Stimulated activated naive B cell treated with anti-CD40 and anti-IgM and Interleukin-4, amounts not matched to agents 10 μg/mL and 1 μg/mL and 100 μg/mL, for 72 hours (primary cell): ENCODE results near the gene FNBP1L.

Experiments
- ATAC-seq, 2 donors: fragments of 150-1000 bp; cut with Tn5 transposase; replicated peaks; 2 replicates each; pipeline ENCODE4 v1.10.0; 2021; ENCODE audit warnings: moderate library complexity in 1 of 2
- DNase-seq: peaks from one replicate; pipeline ENCODE4 v3.0.0; 2021
- H3K27ac Mint-ChIP-seq: one replicate; pipeline ENCODE4 v1.8.0; 2022; ENCODE audit warnings: mild to moderate bottlenecking, mixed read lengths
- H3K27me3 Mint-ChIP-seq, 2 donors: one replicate each; pipeline ENCODE4 v1.8.0; 2022; ENCODE audit warnings: mixed read lengths in 2 of 2
- H3K36me3 Mint-ChIP-seq, 2 donors: one replicate each; pipeline ENCODE4 v1.8.0; 2022; ENCODE audit warnings: mixed read lengths in 2 of 2, mild to moderate bottlenecking in 1 of 2
- H3K4me1 Mint-ChIP-seq, 2 donors: one replicate each; pipeline ENCODE4 v1.8.0; 2022; ENCODE audit warnings: mixed read lengths in 2 of 2, mild to moderate bottlenecking in 1 of 2
- H3K4me3 Mint-ChIP-seq, 2 donors: one replicate each; pipeline ENCODE4 v1.8.0; 2022; ENCODE audit warnings: mild to moderate bottlenecking in 2 of 2, mixed read lengths in 2 of 2, moderate library complexity in 1 of 2
- H3K9me3 Mint-ChIP-seq, 2 donors: one replicate each; pipeline ENCODE4 v1.8.0; 2022; ENCODE audit warnings: mixed read lengths in 2 of 2, mild to moderate bottlenecking in 1 of 2

FNBP1L gene

GRCh38 chr1:93436496-93436895, 11.4 kb upstream of the FNBP1L start:
- no peak for ATAC-seq
- H3K4me3 Mint-ChIP-seq = no peak overlapping the region
- H3K27me3 Mint-ChIP-seq = no peaks in the 10 kb centered on the region
- no peak for DNase-seq
- H3K4me1 Mint-ChIP-seq = no peaks in the 10 kb centered on the region
- no peaks in the 10 kb centered on the region for H3K36me3 Mint-ChIP-seq
- no peak overlapping the region for H3K27ac Mint-ChIP-seq
- H3K9me3 Mint-ChIP-seq = no peaks in the 10 kb centered on the region

GRCh38 chr1:93437976-93438605, 9.8 kb upstream of the FNBP1L start:
- H3K4me3 Mint-ChIP-seq = no peak overlapping the region
- no peaks in the 10 kb centered on the region for H3K27me3 Mint-ChIP-seq
- no peaks in the 10 kb centered on the region for H3K4me1 Mint-ChIP-seq
- H3K36me3 Mint-ChIP-seq = no peaks in the 10 kb centered on the region
- H3K27ac Mint-ChIP-seq = no peak overlapping the region
- H3K9me3 Mint-ChIP-seq = no peaks in the 10 kb centered on the region
- no peak for DNase-seq
- ATAC-seq = peak; percentile 76 to 77

- H3K9me3 Mint-ChIP-seq = no peaks in the 10 kb centered on the region
- no peak for ATAC-seq
- DNase-seq = no peak
- peaks cover 3 to 4% of the 10 kb centered on the region in 2 donors for H3K27me3 Mint-ChIP-seq
- H3K36me3 Mint-ChIP-seq = no peaks in the 10 kb centered on the region
- H3K4me1 Mint-ChIP-seq = no peaks in the 10 kb centered on the region
- H3K4me3 Mint-ChIP-seq = no peak overlapping the region
- H3K27ac Mint-ChIP-seq = no peak overlapping the region
These were observed 9.2 kb upstream of the FNBP1L start for GRCh38 chr1:93438716-93439115.

- peaks cover 3 to 4% of the 10 kb centered on the region in 2 donors for H3K27me3 Mint-ChIP-seq
- no peaks in the 10 kb centered on the region for H3K9me3 Mint-ChIP-seq
- no peak for ATAC-seq
- no peak overlapping the region for H3K4me3 Mint-ChIP-seq
- no peak for DNase-seq
- no peak overlapping the region for H3K27ac Mint-ChIP-seq
- H3K36me3 Mint-ChIP-seq = no peaks in the 10 kb centered on the region
- H3K4me1 Mint-ChIP-seq = no peaks in the 10 kb centered on the region
These were observed 7.6 kb upstream of the FNBP1L start for GRCh38 chr1:93440272-93440671.

- DNase-seq (no peak), ATAC-seq (no peak)
- no peak overlapping the region for H3K27ac Mint-ChIP-seq
- H3K4me1 Mint-ChIP-seq = no peaks in the 10 kb centered on the region
- H3K27me3 Mint-ChIP-seq = peaks cover 3 to 4% of the 10 kb centered on the region in 2 donors
- no peaks in the 10 kb centered on the region for H3K36me3 Mint-ChIP-seq
- no peaks in the 10 kb centered on the region for H3K9me3 Mint-ChIP-seq
- H3K4me3 Mint-ChIP-seq = no peak overlapping the region
These were observed 7.2 kb upstream of the FNBP1L start for GRCh38 chr1:93440706-93441105.

GRCh38 chr1:93441589-93441988, 6.3 kb upstream of the FNBP1L start:
- no peaks in the 10 kb centered on the region for H3K36me3 Mint-ChIP-seq
- H3K27ac Mint-ChIP-seq = no peak overlapping the region
- ATAC-seq (no peak), DNase-seq (no peak)
- peaks cover 4 to 7% of the 10 kb centered on the region in 2 donors for H3K27me3 Mint-ChIP-seq
- no peaks in the 10 kb centered on the region for H3K4me1 Mint-ChIP-seq
- H3K4me3 Mint-ChIP-seq = no peak overlapping the region
- H3K9me3 Mint-ChIP-seq = no peaks in the 10 kb centered on the region

GRCh38 chr1:93442008-93442666, 5.8 kb upstream of the FNBP1L start:
- DNase-seq = no peak
- peaks cover under 1 to 5% of the 10 kb centered on the region in 2 donors for H3K4me1 Mint-ChIP-seq
- no peak overlapping the region for H3K27ac Mint-ChIP-seq
- no peaks in the 10 kb centered on the region for H3K36me3 Mint-ChIP-seq
- peaks cover 4 to 10% of the 10 kb centered on the region in 2 donors for H3K27me3 Mint-ChIP-seq
- no peak overlapping the region for H3K4me3 Mint-ChIP-seq
- no peak for ATAC-seq
- no peaks in the 10 kb centered on the region for H3K9me3 Mint-ChIP-seq

- no peak for ATAC-seq
- no peaks in the 10 kb centered on the region for H3K9me3 Mint-ChIP-seq
- no peak overlapping the region for H3K27ac Mint-ChIP-seq
- no peaks in the 10 kb centered on the region for H3K36me3 Mint-ChIP-seq
- peaks cover 4 to 10% of the 10 kb centered on the region in 2 donors for H3K27me3 Mint-ChIP-seq
- H3K4me3 Mint-ChIP-seq = no peak overlapping the region
- peaks cover 2 to 11% of the 10 kb centered on the region in 2 donors for H3K4me1 Mint-ChIP-seq
- DNase-seq = no peak
These were observed 5.2 kb upstream of the FNBP1L start for GRCh38 chr1:93442741-93443140.

- no peaks in the 10 kb centered on the region for H3K9me3 Mint-ChIP-seq
- H3K27ac Mint-ChIP-seq = no peak overlapping the region
- no peak overlapping the region for H3K4me3 Mint-ChIP-seq
- no peak for ATAC-seq
- H3K36me3 Mint-ChIP-seq = no peaks in the 10 kb centered on the region
- no peak for DNase-seq
- H3K4me1 Mint-ChIP-seq = peaks cover 2 to 11% of the 10 kb centered on the region in 2 donors
- H3K27me3 Mint-ChIP-seq = peaks cover 4 to 10% of the 10 kb centered on the region in 2 donors
These were observed 4.5 kb upstream of the FNBP1L start for GRCh38 chr1:93443454-93443853.

GRCh38 chr1:93446837-93447451, 974 bp upstream of the FNBP1L start:
- no peak for ATAC-seq
- peaks cover 9 to 28% of the 10 kb centered on the region in 2 donors for H3K4me1 Mint-ChIP-seq
- H3K4me3 Mint-ChIP-seq = peak overlapping the region; percentile 85 to 98
- no peaks in the 10 kb centered on the region for H3K9me3 Mint-ChIP-seq
- no peak overlapping the region for H3K27ac Mint-ChIP-seq
- DNase-seq = no peak
- H3K27me3 Mint-ChIP-seq = peaks cover 4 to 18% of the 10 kb centered on the region in 2 donors
- peaks cover 0 to 3% of the 10 kb centered on the region in 2 donors for H3K36me3 Mint-ChIP-seq

- H3K36me3 Mint-ChIP-seq = peaks cover 0 to 3% of the 10 kb centered on the region in 2 donors
- DNase-seq = no peak
- peak overlapping the region; percentile 85 to 98 for H3K4me3 Mint-ChIP-seq
- ATAC-seq = peak; percentile 57 to 69
- H3K9me3 Mint-ChIP-seq = no peaks in the 10 kb centered on the region
- H3K27me3 Mint-ChIP-seq = peaks cover 3 to 16% of the 10 kb centered on the region in 2 donors
- peak overlapping the region; percentile 95 for H3K27ac Mint-ChIP-seq
- H3K4me1 Mint-ChIP-seq = peaks cover 9 to 28% of the 10 kb centered on the region in 2 donors
These were observed 519 bp downstream of the FNBP1L start for GRCh38 chr1:93448292-93448982.

- H3K4me3 Mint-ChIP-seq = peak overlapping the region; percentile 85 to 98
- no peak for DNase-seq
- peaks cover 13 to 33% of the 10 kb centered on the region in 2 donors for H3K4me1 Mint-ChIP-seq
- H3K27me3 Mint-ChIP-seq = peaks cover 0 to 14% of the 10 kb centered on the region in 2 donors
- ATAC-seq = no peak
- peak overlapping the region; percentile 95 for H3K27ac Mint-ChIP-seq
- no peaks in the 10 kb centered on the region for H3K9me3 Mint-ChIP-seq
- peaks cover 0 to 3% of the 10 kb centered on the region in 2 donors for H3K36me3 Mint-ChIP-seq
These were observed 1.3 kb downstream of the FNBP1L start for GRCh38 chr1:93448983-93449804.

- Mint-ChIP-seq H3K4me1 (peaks cover 13 to 33% of the 10 kb centered on the region in 2 donors), H3K36me3 (peaks cover 0 to 3% of the 10 kb centered on the region in 2 donors), H3K4me3 (no peak overlapping the region), H3K27me3 (peaks cover 0 to 14% of the 10 kb centered on the region in 2 donors), H3K27ac (no peak overlapping the region), H3K9me3 (no peaks in the 10 kb centered on the region)
- ATAC-seq (peak in 1 of 2 donors; percentile 22), DNase-seq (no peak)
These were observed 2.4 kb downstream of the FNBP1L start for GRCh38 chr1:93450321-93450720.

GRCh38 chr1:93453911-93454310, 6.0 kb downstream of the FNBP1L start:
- peaks cover 10 to 18% of the 10 kb centered on the region in 2 donors for H3K4me1 Mint-ChIP-seq
- peaks cover 2 to 5% of the 10 kb centered on the region in 2 donors for H3K36me3 Mint-ChIP-seq
- peaks cover 0 to 5% of the 10 kb centered on the region in 2 donors for H3K27me3 Mint-ChIP-seq
- H3K27ac Mint-ChIP-seq = no peak overlapping the region
- no peak overlapping the region for H3K4me3 Mint-ChIP-seq
- DNase-seq (no peak), ATAC-seq (no peak)
- H3K9me3 Mint-ChIP-seq = no peaks in the 10 kb centered on the region
